IMR-90 (cell line): Measurements from ENCODE around the gene RABGGTA. TPM values are rescaled to one million over a fixed set of nuclear protein-coding genes. Genes with fewer than 3 reads are reported as not detected.

ENCODE experiments used
- ATAC-seq: fragments of 200-7000 bp; cut with Tn5 transposase; 2 replicates; pipeline ENCODE4 v1.9.1; 2020; ENCODE audit warnings: low read depth, mild to moderate bottlenecking, moderate library complexity
- BruUV-seq: library from RNA; stranded (reverse); fragments of 400-500 nt; replicated peaks from 2 replicates; lab custom pipeline; 2021; lab: Mats Ljungman, UMichigan
- CTCF ChIA-PET: fragments of 300-600 bp; formaldehyde crosslinking; extraction: SDS; loops from one replicate; lab custom pipeline; 2021; ENCODE audit warnings: antibody characterized with exemption; lab: Yijun Ruan, JAX
- POLR2A ChIA-PET: fragments of 300-600 bp; sonication (Branson Sonifier 250); formaldehyde crosslinking; loops from one replicate; lab custom pipeline; 2022; ENCODE audit warnings: antibody characterized with exemption; ENCODE audit not compliant: unreplicated experiment; lab: Charles Lee
- DNase-seq: peaks from one replicate; pipeline ENCODE4 v3.0.0; 2013
- H2AFZ ChIP-seq: replicated peaks from 2 replicates; pipeline ENCODE3; 2013; ENCODE audit warnings: low read length, mild to moderate bottlenecking; ENCODE audit not compliant: poor library complexity
- H2AK5ac ChIP-seq: 2 replicates; pipeline ENCODE4 v1.6.1; 2013; ENCODE audit warnings: low read depth, low read length, inconsistent platforms
- H2AK9ac ChIP-seq: replicated peaks from 2 replicates; pipeline ENCODE3; 2013; ENCODE audit warnings: mild to moderate bottlenecking, low read depth, low read length, moderate library complexity; ENCODE audit not compliant: poor library complexity
- H2BK120ac ChIP-seq: 2 replicates; pipeline ENCODE4 v1.6.1; 2013; ENCODE audit warnings: low read depth, low read length, inconsistent platforms
- H2BK15ac ChIP-seq: 3 replicates; pipeline ENCODE4 v1.6.1; 2013; ENCODE audit warnings: low read depth, low read length, inconsistent platforms
- H2BK20ac ChIP-seq: 2 replicates; pipeline ENCODE4 v1.6.1; 2013; ENCODE audit warnings: low read depth, mild to moderate bottlenecking, inconsistent platforms, low read length, moderate library complexity
- H2BK5ac ChIP-seq: 2 replicates; pipeline ENCODE4 v1.6.1; 2013; ENCODE audit warnings: mild to moderate bottlenecking, low read depth, low read length, inconsistent platforms; ENCODE audit not compliant: poor library complexity, severe bottlenecking
- H3K14ac ChIP-seq: replicated peaks from 2 replicates; pipeline ENCODE4 v1.6.1; 2013; ENCODE audit warnings: low read depth, low read length, inconsistent platforms
- H3K18ac ChIP-seq: 2 replicates; pipeline ENCODE4 v1.6.1; 2013; ENCODE audit warnings: low read depth, low read length, control low read depth
- H3K23ac ChIP-seq: 2 replicates; pipeline ENCODE4 v1.6.1; 2013; ENCODE audit warnings: low read depth, low read length, inconsistent platforms
- H3K27ac ChIP-seq: 2 replicates; pipeline ENCODE4 v1.5.1; 2013; ENCODE audit warnings: mild to moderate bottlenecking, control low read depth, low read length; ENCODE audit not compliant: insufficient read depth
- H3K27me3 ChIP-seq: 2 replicates; pipeline ENCODE4 v1.6.1; 2013; ENCODE audit warnings: low read length; ENCODE audit not compliant: control insufficient read depth, insufficient read depth
- H3K36me3 ChIP-seq: 2 replicates; pipeline ENCODE4 v1.6.1; 2013; ENCODE audit warnings: low read length, mixed read lengths; ENCODE audit not compliant: control insufficient read depth, insufficient read depth
- H3K4ac ChIP-seq: 2 replicates; pipeline ENCODE4 v1.6.1; 2013; ENCODE audit warnings: low read depth, low read length, inconsistent platforms
- H3K4me1 ChIP-seq: 2 replicates; pipeline ENCODE4 v1.6.1; 2013; ENCODE audit warnings: low read length, mixed read lengths; ENCODE audit not compliant: control insufficient read depth, insufficient read depth
- H3K4me2 ChIP-seq: 2 replicates; pipeline ENCODE4 v1.6.1; 2013; ENCODE audit warnings: low read depth, mild to moderate bottlenecking, control low read depth, low read length, moderate library complexity
- H3K4me3 ChIP-seq: 2 replicates; pipeline ENCODE4 v1.5.1; 2013; ENCODE audit warnings: low read depth, mild to moderate bottlenecking, control low read depth, low read length, moderate library complexity; ENCODE audit not compliant: insufficient read depth
- H3K56ac ChIP-seq: 2 replicates; pipeline ENCODE4 v1.6.1; 2013; ENCODE audit warnings: low read length, inconsistent platforms; ENCODE audit not compliant: insufficient read depth; ENCODE audit errors: extremely low read depth
- H3K79me1 ChIP-seq, 2 experiments: 2 replicates each; pipeline ENCODE4 v1.6.1; 2013; ENCODE audit warnings: low read length in 2 of 2, inconsistent platforms in 1 of 2, low read depth in 1 of 2
- H3K9ac ChIP-seq: 2 replicates; pipeline ENCODE4 v1.6.1; 2013; ENCODE audit warnings: low read depth, low read length, control low read depth
- H3K9me1 ChIP-seq: 2 replicates; pipeline ENCODE4 v1.6.1; 2013; ENCODE audit warnings: low read length, inconsistent platforms; ENCODE audit not compliant: insufficient read depth
- H3K9me3 ChIP-seq: 2 replicates; pipeline ENCODE4 v1.6.1; 2013; ENCODE audit warnings: low read length; ENCODE audit not compliant: control insufficient read depth, insufficient read depth
- H4K20me1 ChIP-seq: 2 replicates; pipeline ENCODE4 v1.6.1; 2013; ENCODE audit warnings: low read length, inconsistent platforms; ENCODE audit not compliant: insufficient read depth
- H4K5ac ChIP-seq: 2 replicates; pipeline ENCODE4 v1.6.1; 2013; ENCODE audit warnings: mild to moderate bottlenecking, low read depth, low read length, control low read depth
- H4K8ac ChIP-seq, 2 experiments: 2 replicates each; pipeline ENCODE4 v1.6.1; 2013; ENCODE audit warnings: low read depth in 2 of 2, low read length in 2 of 2, control low read depth in 1 of 2, inconsistent platforms in 1 of 2
- H4K91ac ChIP-seq: 2 replicates; pipeline ENCODE4 v1.6.1; 2013; ENCODE audit warnings: low read depth, low read length, inconsistent platforms; ENCODE audit not compliant: insufficient read depth
- BHLHE40 ChIP-seq: fragments of 150-350 bp; IDR thresholded peaks from 2 replicates; pipeline ENCODE4 v1.6.1; 2016; ENCODE audit warnings: mild to moderate bottlenecking, low read depth, low read length
- CEBPB ChIP-seq: IDR thresholded peaks from 2 replicates; pipeline ENCODE4 v1.6.1; 2012; ENCODE audit warnings: low read depth, low read length, improper control_type of control experiment
- CHD1 ChIP-seq: IDR thresholded peaks from 2 replicates; pipeline ENCODE4 v1.6.1; 2012; ENCODE audit warnings: low read depth, low read length, improper control_type of control experiment
- CTCF ChIP-seq: conservative IDR thresholded peaks from 2 replicates; pipeline ENCODE4 v1.5.1; 2012; ENCODE audit warnings: mild to moderate bottlenecking, low read depth, low read length, improper control_type of control experiment
- ELK1 ChIP-seq: fragments of 150-350 bp; IDR thresholded peaks from 2 replicates; pipeline ENCODE4 v1.6.1; 2016; ENCODE audit warnings: low read depth, mild to moderate bottlenecking, low read length, moderate library complexity, borderline replicate concordance
- MAFK ChIP-seq: IDR thresholded peaks from 2 replicates; pipeline ENCODE4 v1.6.1; 2012; ENCODE audit warnings: low read depth, low read length, improper control_type of control experiment
- NFE2L2 ChIP-seq: fragments of 150-350 bp; IDR thresholded peaks from 2 replicates; pipeline ENCODE4 v1.6.1; 2016; ENCODE audit warnings: low read depth, mild to moderate bottlenecking, low read length
- RAD21 ChIP-seq: IDR thresholded peaks from 2 replicates; pipeline ENCODE4 v1.6.1; 2012; ENCODE audit warnings: low read length, improper control_type of control experiment
- RCOR1 ChIP-seq: IDR thresholded peaks from 2 replicates; pipeline ENCODE4 v1.6.1; 2012; ENCODE audit warnings: mild to moderate bottlenecking, low read length, improper control_type of control experiment; ENCODE audit not compliant: insufficient replicate concordance
- RFX5 ChIP-seq: IDR thresholded peaks from 2 replicates; pipeline ENCODE4 v1.8.0; 2012; ENCODE audit warnings: low read depth, mild to moderate bottlenecking, low read length, moderate library complexity
- WGBS, 2 experiments: methylation state at CpG; one replicate each; pipeline versions ENCODE4 v1.1.5 to v1.1.7; 2013; ENCODE audit warnings: missing lambda C conversion rate in 2 of 2; ENCODE audit not compliant: insufficient read length in 1 of 2; ENCODE audit errors: extremely low coverage in 2 of 2; 5-methylcytosine and 5-hydroxymethylcytosine counted together
- dilution Hi-C: fragments of 300-500 bp; cut with HindIII; formaldehyde crosslinking; loops from one replicate; pipeline ENCODE4 v1.14.3; 2018; ENCODE audit warnings: low sequenced_read_pairs; ENCODE audit not compliant: unreplicated experiment
- in situ Hi-C: fragments of 300-500 bp; cut with MboI; formaldehyde crosslinking; loops from 3 replicates; pipeline ENCODE4 v1.14.3; 2019; ENCODE audit warnings: low sequenced_read_pairs, inconsistent platforms, mixed read lengths
- intact Hi-C: fragments of 100-400 bp; cut with micrococcal nuclease; formaldehyde crosslinking; loops from 2 replicates; pipeline ENCODE4 v1.10.0; 2022
- polyA plus RNA-seq, 3 experiments: library from polyadenylated mRNA; depleted of rRNA; stranded (reverse); fragments of >200 nt; gene quantifications; 2 replicates each; pipeline ENCODE4 v1.2.3, GENCODE V29; 2012; ENCODE audit warnings: low replicate concordance in 1 of 3
- total RNA-seq: library from RNA; depleted of rRNA; stranded (reverse); fragments of >200 nt; gene quantifications from 2 replicates; pipeline ENCODE4 v1.2.3, GENCODE V29; 2012

The RABGGTA gene
- total and polyA plus RNA-seq, 2 of the 4 experiments (the other 2 are of a cell fraction) = 25.6 to 55.6 TPM

- Histone ChIP-seq H2AK5ac (no peak overlapping the region), H3K27ac (no peak overlapping the region), H3K36me3 (peaks cover 13% of the 10 kb centered on the region; the same call in 1 of the 2 replicates), H3K9me3 (no peaks in the 10 kb centered on the region), H3K4me2 (no peak overlapping the region), H2AK9ac (no peak overlapping the region), H3K79me1 (peaks cover 0 to 2% of the 10 kb centered on the region in 2 experiments; a peak in 1 of 4 replicates), H4K5ac (no peak overlapping the region), H2BK20ac (no peak overlapping the region), H3K27me3 (no peaks in the 10 kb centered on the region), H4K8ac (no peak overlapping the region), H2AFZ (no peak overlapping the region), H3K4me3 (no peak overlapping the region), H3K56ac (no peak overlapping the region), H2BK15ac (no peak overlapping the region), H3K18ac (no peak overlapping the region), H3K9me1 (peaks cover 16% of the 10 kb centered on the region; the same call in 1 of the 2 replicates), H4K20me1 (no peaks in the 10 kb centered on the region), H3K14ac (no peak overlapping the region), H3K23ac (no peak overlapping the region), H3K4ac (no peak overlapping the region), H2BK5ac (no peak overlapping the region), H4K91ac (no peak overlapping the region), H3K9ac (no peak overlapping the region), H3K4me1 (peaks cover 8% of the 10 kb centered on the region), H2BK120ac (no peak overlapping the region)
- DNase-seq (no peak), ATAC-seq (no peak)
- 79% methylated on average over 11 of the region's 19 CpGs; no CpG with 5 or more reads in 1 of the 2 experiments for WGBS, 2 experiments
- POLR2A ChIA-PET = no interaction called here
- dilution Hi-C loops (no loop called here), in situ Hi-C loops (no loop called here), intact Hi-C loops (no loop called here)
- CTCF ChIA-PET = interaction anchor here (0.6 to 1.5 kb wide), 3 partner anchors 9 to 1062 kb away, joined by 3 to 4 read pairs (median 3); partner anchors contain the start of gene TINF2
- no peak for TF ChIP-seq CTCF
- TF ChIP-seq CEBPB = no peak
- no peak for TF ChIP-seq CHD1
- TF ChIP-seq ELK1 = no peak
- TF ChIP-seq RFX5 = no peak
- TF ChIP-seq BHLHE40 = no peak
- TF ChIP-seq NFE2L2 = no peak
- TF ChIP-seq RCOR1 = no peak
- TF ChIP-seq RAD21 = no peak
- no peak for TF ChIP-seq MAFK
- BruUV-seq = no TSS peak
Measured at GRCh38 chr14:24261969-24262327, 9.4 kb downstream of the RABGGTA start.
